HG02678 (cell line): Measurements from ENCODE around the gene AP4B1.
"Not testable (repeated sequence)": the region's sequence is repeated elsewhere in the genome, so short reads cannot be mapped to it uniquely, and the experiment has no call there.

Experiments used
- ATAC-seq: cut with Tn5 transposase; IDR thresholded peaks from one replicate; pipeline ENCODE4 v1.9.1; 2021; ENCODE audit warnings: mild to moderate bottlenecking, moderate library complexity; ENCODE audit not compliant: unreplicated experiment

AP4B1 gene

DNA sequence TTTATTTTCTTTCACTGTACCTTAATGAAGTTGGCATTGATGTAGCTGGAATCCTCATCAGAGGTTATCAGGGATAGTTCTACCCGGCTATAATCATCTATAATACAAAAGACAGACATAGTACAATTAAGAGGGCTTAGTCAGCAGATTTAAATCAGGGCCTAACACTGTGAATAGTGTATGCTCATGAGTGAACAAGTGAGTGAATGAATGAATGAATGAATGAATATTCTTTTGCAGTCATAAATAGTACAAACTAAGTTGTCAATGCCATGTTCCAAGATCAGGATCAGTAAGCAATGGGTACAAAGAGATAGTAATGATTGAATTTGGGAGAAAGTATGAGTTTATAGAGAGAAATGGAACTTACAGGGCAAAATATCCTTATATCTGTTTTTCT, 45.6 kb downstream of the AP4B1 start:
- ATAC-seq, result no peak

- peak; percentile 36 for ATAC-seq
Observed at GRCh38 chr1:113858418-113858817, 46.2 kb downstream of the AP4B1 start.

GRCh38 chr1:113857776-113858175, 46.8 kb downstream of the AP4B1 start:
- no peak for ATAC-seq

- no peak for ATAC-seq
Observed at GRCh38 chr1:113856401-113856790, 48.2 kb downstream of the AP4B1 start.

DNA sequence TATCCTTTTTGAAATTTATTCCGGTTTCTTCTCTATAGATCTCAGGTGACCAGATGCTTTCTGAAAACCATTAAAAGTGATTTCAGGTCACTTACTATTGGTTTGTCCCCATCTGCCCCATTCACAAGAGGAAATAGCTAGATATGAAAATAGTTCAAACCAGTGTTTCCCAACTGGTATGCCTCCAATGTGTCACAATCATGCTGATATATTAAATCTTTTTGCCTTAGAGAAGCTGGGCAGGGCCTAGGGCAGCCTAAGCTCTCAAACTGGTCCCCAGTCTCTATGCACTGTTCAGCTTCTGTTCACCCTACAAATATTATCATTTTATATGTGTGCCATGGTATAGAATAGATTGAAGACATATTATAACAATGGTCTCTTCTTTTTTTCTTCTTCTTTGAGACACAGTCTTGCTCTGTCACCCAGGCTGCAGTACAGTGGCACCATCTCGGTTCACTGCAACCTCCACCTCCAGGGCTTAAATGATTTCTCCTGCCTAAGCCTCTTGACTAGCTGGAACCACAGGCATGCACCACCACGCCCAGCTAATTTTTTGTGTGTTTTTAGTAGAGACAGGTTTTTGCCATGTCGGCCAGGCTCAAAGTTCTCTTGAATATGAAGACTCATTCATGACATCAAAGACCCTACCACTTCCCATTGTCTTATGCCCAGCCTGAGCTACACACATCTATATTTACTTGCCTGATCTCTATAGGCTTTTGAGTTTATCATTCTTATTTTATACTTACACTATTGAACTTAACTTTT, 48.8 kb downstream of the AP4B1 start:
- no peak for ATAC-seq

- ATAC-seq, result no peak
Observed at GRCh38 chr1:113854234-113854633, 50.4 kb downstream of the AP4B1 start.

DNA sequence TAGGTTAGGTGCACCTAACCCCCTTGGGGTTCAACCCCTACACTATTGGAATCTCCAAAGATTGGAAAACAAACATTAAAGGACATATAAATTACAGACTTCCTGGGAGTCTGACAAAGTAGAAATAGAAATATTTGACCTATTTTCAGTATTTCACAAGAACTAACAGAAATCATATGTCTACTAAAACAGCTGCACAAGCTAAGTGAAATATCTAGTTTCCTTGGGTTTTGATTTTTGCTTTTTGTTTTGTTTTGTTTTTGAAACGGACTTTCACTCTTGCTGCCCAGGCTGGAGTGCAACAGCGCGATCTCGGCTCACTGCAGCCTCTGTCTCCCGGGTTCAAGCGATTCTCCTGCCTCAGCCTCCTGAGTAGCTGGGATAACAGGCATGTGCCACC, 51.9 kb downstream of the AP4B1 start:
- ATAC-seq, result not testable (repeated sequence)

GRCh38 chr1:113850127-113850796, 54.3 kb downstream of the AP4B1 start:
- ATAC-seq, result no peak

- no peak for ATAC-seq
Observed at GRCh38 chr1:113849072-113849471, 55.5 kb downstream of the AP4B1 start.

- no peak for ATAC-seq
Observed at GRCh38 chr1:113846391-113847035, 58.1 kb downstream of the AP4B1 start.
